ENCODE data around the gene PPP6R3. TPM values are rescaled to one million over a fixed set of nuclear protein-coding genes. Genes with fewer than 3 reads are reported as not detected.
A peak's percentile ranks its signal among the peaks of the same experiment; 100 is the strongest.

PPP6R3 gene
- total and polyA plus RNA-seq, 2 of the 13 experiments (the other 11 are each of a cell fraction or from before 2014, with no cell fraction given), result 41.2 to 83.4 TPM

GRCh38 chr11:68663482-68664010 lies 203.0 kb downstream of the PPP6R3 start:
- no peak overlapping the region for H3K4me2 ChIP-seq (ENCODE audit: low read depth, low read length)
- no peak for TF ChIP-seq CBX5 (CRISPR knock-in tag; IDR thresholded peaks at IDR 0.05; ENCODE audit: borderline replicate concordance)
- no peak for TF ChIP-seq ZNF569 (CRISPR knock-in tag; IDR thresholded peaks at IDR 0.05; ENCODE audit: borderline replicate concordance)
- TF ChIP-seq, protein P1, sequence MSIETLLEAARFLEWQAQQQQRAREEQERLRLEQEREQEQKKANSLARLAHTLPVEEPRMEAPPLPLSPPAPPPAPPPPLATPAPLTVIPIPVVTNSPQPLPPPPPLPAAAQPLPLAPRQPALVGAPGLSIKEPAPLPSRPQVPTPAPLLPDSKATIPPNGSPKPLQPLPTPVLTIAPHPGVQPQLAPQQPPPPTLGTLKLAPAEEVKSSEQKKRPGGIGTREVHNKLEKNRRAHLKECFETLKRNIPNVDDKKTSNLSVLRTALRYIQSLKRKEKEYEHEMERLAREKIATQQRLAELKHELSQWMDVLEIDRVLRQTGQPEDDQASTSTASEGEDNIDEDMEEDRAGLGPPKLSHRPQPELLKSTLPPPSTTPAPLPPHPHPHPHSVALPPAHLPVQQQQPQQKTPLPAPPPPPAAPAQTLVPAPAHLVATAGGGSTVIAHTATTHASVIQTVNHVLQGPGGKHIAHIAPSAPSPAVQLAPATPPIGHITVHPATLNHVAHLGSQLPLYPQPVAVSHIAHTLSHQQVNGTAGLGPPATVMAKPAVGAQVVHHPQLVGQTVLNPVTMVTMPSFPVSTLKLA (IDR thresholded peaks at IDR 0.05), result peak; percentile 67
- no peak for TF ChIP-seq ZNF350 (CRISPR knock-in tag; IDR thresholded peaks at IDR 0.05; ENCODE audit: borderline replicate concordance, low read depth)
- no peak for TF ChIP-seq ZNF333 (CRISPR knock-in tag; IDR thresholded peaks at IDR 0.05; ENCODE audit: borderline replicate concordance)
- no peak for TF ChIP-seq TEF (CRISPR knock-in tag; IDR thresholded peaks at IDR 0.05)
- no peak for TF ChIP-seq ARNT (IDR thresholded peaks at IDR 0.05)
- no peak for TF ChIP-seq KDM2A (CRISPR knock-in tag; IDR thresholded peaks at IDR 0.05; ENCODE audit: borderline replicate concordance, low read depth)
- no peaks in the 10 kb centered on the region for H3K9me3 ChIP-seq (ENCODE audit: low read length)
- H3K27me3 ChIP-seq (ENCODE audit: control insufficient read depth in 1 of 2, insufficient read depth in 2 of 2, low read length in 2 of 2), result peaks cover 9 to 57% of the 10 kb centered on the region in 2 experiments
- H3K9ac ChIP-seq (ENCODE audit: insufficient read depth, low read depth, low read length), result no peak overlapping the region
- DNase-seq (ENCODE audit: low spot score) (no peak), ATAC-seq (no peak), FAIRE-seq (no peak)
- H2AFZ ChIP-seq (ENCODE audit: low read length), result no peak overlapping the region
- H3K4me1 ChIP-seq (ENCODE audit: insufficient read depth, low read length), result peaks cover 5% of the 10 kb centered on the region
- ChIA-PET CTCF (ENCODE audit: low intra/inter-chr PET ratio, low total read pairs) (no interaction called here), POLR2A (no interaction called here)
- intact Hi-C loops (cut with micrococcal nuclease; ENCODE audit: unreplicated experiment) (no loop called here), in situ Hi-C loops (cut with HindIII; ENCODE audit: extremely low pct_ligation_motif_present, low pct_unique_long_range_greater_than_20kb) (no loop called here)
- no peaks in the 10 kb centered on the region for H3K36me3 ChIP-seq (replicated peaks in 1 of 2; ENCODE audit: control insufficient read depth in 1 of 2, insufficient read depth in 2 of 2, low read length in 2 of 2)
- H3K4me3 ChIP-seq (replicated peaks in 1 of 3; ENCODE audit: insufficient read depth in 1 of 3, low read depth in 2 of 3, low read length in 3 of 3), result no peak overlapping the region
- H3K79me2 ChIP-seq (ENCODE audit: insufficient read depth, low read length), result no peaks in the 10 kb centered on the region
- H3K27ac ChIP-seq (ENCODE audit: extremely low read length, insufficient read depth, low read length), result no peak overlapping the region
- H4K20me1 ChIP-seq (ENCODE audit: insufficient read depth, low read length), result no peaks in the 10 kb centered on the region
- no TSS peak for BruUV-seq (replicated peaks)
- 39% methylated on average over 18 of the region's 18 CpGs for WGBS (ENCODE audit: low lambda C conversion rate)
